Esophagus squamous epithelium (tissue), 5 donors: Measurements from ENCODE around the gene PSMD12. TPM values are rescaled to one million over a fixed set of nuclear protein-coding genes. Genes with fewer than 3 reads are reported as not detected.
"Not testable (repeated sequence)": the region's sequence is repeated elsewhere in the genome, so short reads cannot be mapped to it uniquely, and the experiment has no call there.

Source experiments
- DNase-seq: peaks from one replicate; lab custom pipeline; 2025; lab: John Stamatoyannopoulos, UW
- H3K27ac ChIP-seq, 4 donors: fragments of 200-600 bp; sonication (generic); one replicate each; pipeline ENCODE4 v1.5.1; 2016 to 2019; ENCODE audit warnings: mild to moderate bottlenecking in 1 of 4
- H3K27me3 ChIP-seq, 4 donors: fragments of 200-600 bp; sonication (generic); 1 replicate in 3 of 4; 2 replicates in 1 of 4; pipeline versions ENCODE4 v1.5.1 to v1.6.0; 2017 to 2021; ENCODE audit warnings: antibody characterized with exemption in 1 of 4
- H3K36me3 ChIP-seq, 3 donors: fragments of 200-600 bp; sonication (generic); one replicate each; pipeline ENCODE4 v1.5.1; 2016 to 2019
- H3K4me1 ChIP-seq, 3 donors: fragments of 200-600 bp; sonication (generic); one replicate each; pipeline ENCODE4 v1.5.1; 2017 to 2019
- H3K4me3 ChIP-seq, 4 donors: fragments of 200-600 bp; sonication (generic); 1 replicate in 3 of 4; 2 replicates in 1 of 4; pipeline ENCODE4 v1.5.1; 2016 to 2019; ENCODE audit warnings: mild to moderate bottlenecking in 2 of 4, moderate library complexity in 1 of 4
- H3K9me3 ChIP-seq, 3 donors: fragments of 200-600 bp; sonication (generic); one replicate each; pipeline ENCODE4 v1.5.1; 2016 to 2019
- POLR2A ChIP-seq, 4 donors: fragments of 450-650 bp; IDR thresholded peaks; one replicate each; pipeline ENCODE4 v1.6.1; 2017; ENCODE audit warnings: antibody characterized with exemption in 4 of 4, mild to moderate bottlenecking in 4 of 4, moderate library complexity in 3 of 4
- WGBS, 2 donors: methylation state at CpG; one replicate each; pipeline ENCODE4 v1.1.5; 2018; 5-methylcytosine and 5-hydroxymethylcytosine counted together
- intact Hi-C: fragments of 100-400 bp; cut with DNase I; formaldehyde crosslinking; loops from one replicate; pipeline ENCODE4 v1.15.0; 2022
- total RNA-seq, 4 donors: library from RNA; depleted of rRNA; stranded (reverse); fragments of >200 nt; gene quantifications; one replicate each; pipeline ENCODE4 v1.1.0, GENCODE V29; 2016
- TF ChIP-seq, protein P1 (sequence below), 6 experiments: fragments of 450-650 bp in 4 of 6; fragments of 200-600 bp in 2 of 6; sonication (generic) in 2 of 6; IDR thresholded peaks; one replicate each; pipeline ENCODE4 v1.5.1; 2016 to 2019; ENCODE audit warnings: antibody characterized with exemption in 6 of 6, mild to moderate bottlenecking in 4 of 6, moderate library complexity in 4 of 6
- donor health status: DM: yes; HTN: yes; CAD: no.

PSMD12 gene
- total RNA-seq, 4 donors from 2014 or later: 15.9 to 38.1 (median 25.8) TPM

DNA sequence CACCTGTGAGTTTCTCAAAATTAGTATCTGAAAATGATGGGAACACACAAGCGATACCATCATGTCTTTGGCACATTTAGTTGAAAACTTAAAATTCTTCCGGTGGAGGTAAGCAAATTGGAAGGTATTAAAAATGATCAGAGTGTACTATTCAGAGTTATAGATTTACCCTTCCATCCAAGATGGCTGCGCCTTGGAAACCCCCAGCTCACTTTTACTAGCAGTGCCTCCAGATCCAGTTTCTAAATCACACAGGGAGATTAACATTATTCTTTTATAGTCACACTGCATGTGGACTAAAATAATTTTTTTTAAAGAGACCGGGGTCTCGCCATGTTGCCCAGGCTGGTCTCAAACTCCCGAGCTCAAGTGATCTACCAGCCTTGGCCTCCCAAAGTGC is 25.7 kb upstream of the PSMD12 start:
- intact Hi-C loops: no loop called here
- TF ChIP-seq POLR2A (IDR thresholded peaks at IDR 0.05): no peak
- TF ChIP-seq, protein P1, sequence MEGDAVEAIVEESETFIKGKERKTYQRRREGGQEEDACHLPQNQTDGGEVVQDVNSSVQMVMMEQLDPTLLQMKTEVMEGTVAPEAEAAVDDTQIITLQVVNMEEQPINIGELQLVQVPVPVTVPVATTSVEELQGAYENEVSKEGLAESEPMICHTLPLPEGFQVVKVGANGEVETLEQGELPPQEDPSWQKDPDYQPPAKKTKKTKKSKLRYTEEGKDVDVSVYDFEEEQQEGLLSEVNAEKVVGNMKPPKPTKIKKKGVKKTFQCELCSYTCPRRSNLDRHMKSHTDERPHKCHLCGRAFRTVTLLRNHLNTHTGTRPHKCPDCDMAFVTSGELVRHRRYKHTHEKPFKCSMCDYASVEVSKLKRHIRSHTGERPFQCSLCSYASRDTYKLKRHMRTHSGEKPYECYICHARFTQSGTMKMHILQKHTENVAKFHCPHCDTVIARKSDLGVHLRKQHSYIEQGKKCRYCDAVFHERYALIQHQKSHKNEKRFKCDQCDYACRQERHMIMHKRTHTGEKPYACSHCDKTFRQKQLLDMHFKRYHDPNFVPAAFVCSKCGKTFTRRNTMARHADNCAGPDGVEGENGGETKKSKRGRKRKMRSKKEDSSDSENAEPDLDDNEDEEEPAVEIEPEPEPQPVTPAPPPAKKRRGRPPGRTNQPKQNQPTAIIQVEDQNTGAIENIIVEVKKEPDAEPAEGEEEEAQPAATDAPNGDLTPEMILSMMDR (IDR thresholded peaks at IDR 0.05): no peak
- H3K9me3 ChIP-seq: no peaks in the 10 kb centered on the region
- WGBS, 2 donors: 86 to 92% methylated on average over 6 of the region's 6 CpGs
- peaks cover 7 to 17% (median 16%) of the 10 kb centered on the region in 3 donors for H3K4me1 ChIP-seq
- H3K27me3 ChIP-seq: no peaks in the 10 kb centered on the region
- no peak overlapping the region for H3K4me3 ChIP-seq
- H3K36me3 ChIP-seq: no peaks in the 10 kb centered on the region
- no peak for DNase-seq
- no peak overlapping the region for H3K27ac ChIP-seq

DNA sequence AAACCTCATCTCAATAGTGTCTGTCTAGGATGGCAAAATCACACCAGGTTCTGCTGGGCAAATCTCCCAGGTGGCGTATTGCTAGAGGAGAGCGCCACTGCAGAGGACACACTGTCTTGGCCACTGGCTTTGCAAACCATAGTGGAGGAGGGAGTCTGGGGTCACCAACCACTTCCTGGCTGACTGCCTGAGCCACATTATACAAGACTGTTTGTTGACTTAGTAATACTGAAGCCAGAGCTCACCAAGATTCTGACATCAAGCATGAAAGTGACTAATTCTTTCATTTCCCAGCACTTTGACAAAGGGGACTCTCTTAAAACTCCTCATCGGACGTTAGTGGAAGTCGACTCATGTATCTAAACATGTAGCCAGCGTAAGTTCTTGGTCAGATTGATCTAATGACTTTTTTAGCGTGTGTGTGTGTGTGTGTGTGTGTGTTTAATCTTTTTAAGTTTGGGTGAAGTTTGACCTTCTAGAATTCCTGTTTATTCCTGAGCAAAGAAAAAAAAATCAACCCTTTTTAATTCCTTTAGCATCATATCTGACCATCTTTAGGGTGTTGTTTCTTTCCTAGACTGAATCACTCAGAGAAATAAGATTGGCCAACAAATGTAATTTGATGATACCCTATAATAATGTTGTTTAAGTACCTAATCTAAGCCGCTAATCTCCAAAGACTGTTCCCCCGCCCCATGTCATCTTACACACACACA is 24.4 kb upstream of the PSMD12 start:
- H3K4me1 ChIP-seq: peaks cover 7 to 17% (median 16%) of the 10 kb centered on the region in 3 donors
- H3K36me3 ChIP-seq: no peaks in the 10 kb centered on the region
- no peaks in the 10 kb centered on the region for H3K9me3 ChIP-seq
- no peak overlapping the region for H3K4me3 ChIP-seq
- no peaks in the 10 kb centered on the region for H3K27me3 ChIP-seq
- DNase-seq: no peak
- peak overlapping the region; percentile 10 to 58 (median 37) for H3K27ac ChIP-seq
- TF ChIP-seq, protein P1 (IDR thresholded peaks at IDR 0.05): no peak
- WGBS, 2 donors: 27 to 40% methylated on average over 7 to 9 of the region's 9 CpGs
- intact Hi-C loops: no loop called here

DNA sequence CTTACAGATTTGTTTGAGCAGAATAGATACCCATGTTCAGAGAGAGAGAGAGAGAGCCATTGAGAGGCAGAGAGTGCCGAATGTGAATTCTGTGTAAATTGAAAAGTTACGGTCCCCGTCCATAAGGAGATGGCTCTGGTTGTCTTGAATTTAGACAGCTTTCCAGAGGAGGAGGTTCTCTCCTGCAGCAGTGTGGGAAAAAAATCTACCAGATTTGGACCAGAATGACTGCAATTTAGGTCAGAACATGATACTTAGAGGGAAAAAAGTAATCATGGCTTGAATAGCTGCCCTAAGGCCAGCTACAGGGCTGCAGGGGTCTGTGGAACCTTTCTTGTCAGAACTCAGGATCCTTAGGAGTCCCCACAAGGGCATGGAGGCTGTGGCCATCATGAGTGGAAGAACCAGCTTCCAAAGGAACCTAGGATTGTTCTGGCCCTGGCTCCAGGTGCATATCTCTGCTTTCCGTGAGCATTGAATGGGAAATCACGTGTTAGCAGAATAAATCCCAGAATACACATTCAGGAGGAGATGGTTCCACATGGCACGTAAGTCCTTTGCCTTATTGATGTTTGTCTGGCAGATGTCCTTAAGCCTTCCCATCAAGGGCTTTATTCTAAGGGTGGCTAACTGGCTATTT is 23.7 kb upstream of the PSMD12 start:
- no peaks in the 10 kb centered on the region for H3K36me3 ChIP-seq
- H3K27ac ChIP-seq: peak overlapping the region; percentile 10 to 58 (median 37)
- no peaks in the 10 kb centered on the region for H3K9me3 ChIP-seq
- no peak overlapping the region for H3K4me3 ChIP-seq
- intact Hi-C loops: no loop called here
- no peaks in the 10 kb centered on the region for H3K27me3 ChIP-seq
- TF ChIP-seq, protein P1 (IDR thresholded peaks at IDR 0.05): no peak
- TF ChIP-seq POLR2A (IDR thresholded peaks at IDR 0.05): no peak
- peaks cover 7 to 17% (median 16%) of the 10 kb centered on the region in 3 donors for H3K4me1 ChIP-seq
- DNase-seq: no peak
- WGBS, 2 donors: 62 to 72% methylated on average over 6 of the region's 6 CpGs

DNA sequence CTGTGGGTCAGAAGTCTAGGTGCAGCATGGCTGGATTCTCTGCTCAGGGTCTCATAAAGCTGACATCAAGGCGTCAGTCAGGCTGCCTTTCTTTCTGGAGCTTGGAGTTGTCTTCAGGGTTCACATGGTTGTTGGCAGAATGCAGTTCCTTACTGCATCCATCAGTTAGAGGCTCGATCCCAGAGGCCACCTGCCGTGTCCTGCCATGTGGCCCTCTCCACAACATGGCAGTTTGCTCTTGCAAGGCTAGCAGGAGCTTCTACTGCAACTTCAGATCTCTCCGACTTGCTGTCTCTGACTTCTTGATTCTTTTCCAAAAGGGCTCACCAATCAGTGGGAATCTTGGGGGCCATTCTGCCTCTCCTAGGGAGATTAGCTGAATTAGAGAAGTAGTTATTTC is 22.6 kb upstream of the PSMD12 start:
- 87 to 92% methylated on average over 3 to 4 of the region's 4 CpGs for WGBS, 2 donors
- Histone ChIP-seq H3K9me3 (no peaks in the 10 kb centered on the region), H3K4me1 (peaks cover 7 to 17% (median 16%) of the 10 kb centered on the region in 3 donors), H3K27me3 (no peaks in the 10 kb centered on the region), H3K27ac (peak overlapping the region in 1 of 4 donors; percentile 46), H3K36me3 (no peaks in the 10 kb centered on the region), H3K4me3 (no peak overlapping the region)
- intact Hi-C loops: no loop called here
- no peak for DNase-seq
- no peak for TF ChIP-seq POLR2A (IDR thresholded peaks at IDR 0.05)

DNA sequence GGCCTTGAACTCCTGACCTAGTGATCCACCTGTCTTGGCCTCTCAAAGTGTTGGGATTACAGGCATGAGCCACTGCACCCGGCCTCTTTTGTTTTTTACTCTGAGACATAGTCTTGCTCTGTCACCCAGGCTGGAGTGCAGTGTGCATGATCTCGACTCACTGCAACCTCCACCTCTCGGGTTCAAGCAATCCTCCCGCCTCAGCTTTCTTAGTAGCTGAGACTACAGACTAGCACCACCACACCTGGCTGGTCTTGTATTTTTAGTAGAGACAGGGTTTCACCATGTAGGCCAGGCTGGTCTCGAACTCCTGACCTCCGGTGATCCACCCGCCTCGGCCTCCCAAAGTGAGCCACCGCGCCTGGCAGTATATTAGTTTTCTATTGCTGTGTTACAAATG is 22.2 kb upstream of the PSMD12 start:
- H3K27me3 ChIP-seq, H3K36me3 ChIP-seq, DNase-seq, H3K4me3 ChIP-seq, H3K9me3 ChIP-seq, intact Hi-C loops: not testable (repeated sequence)
- H3K4me1 ChIP-seq: peaks cover 7 to 17% (median 16%) of the 10 kb centered on the region in 3 donors
- H3K27ac ChIP-seq: peak overlapping the region in 1 of 4 donors; percentile 46
- 91 to 94% methylated on average over 8 to 9 of the region's 10 CpGs for WGBS, 2 donors

DNA sequence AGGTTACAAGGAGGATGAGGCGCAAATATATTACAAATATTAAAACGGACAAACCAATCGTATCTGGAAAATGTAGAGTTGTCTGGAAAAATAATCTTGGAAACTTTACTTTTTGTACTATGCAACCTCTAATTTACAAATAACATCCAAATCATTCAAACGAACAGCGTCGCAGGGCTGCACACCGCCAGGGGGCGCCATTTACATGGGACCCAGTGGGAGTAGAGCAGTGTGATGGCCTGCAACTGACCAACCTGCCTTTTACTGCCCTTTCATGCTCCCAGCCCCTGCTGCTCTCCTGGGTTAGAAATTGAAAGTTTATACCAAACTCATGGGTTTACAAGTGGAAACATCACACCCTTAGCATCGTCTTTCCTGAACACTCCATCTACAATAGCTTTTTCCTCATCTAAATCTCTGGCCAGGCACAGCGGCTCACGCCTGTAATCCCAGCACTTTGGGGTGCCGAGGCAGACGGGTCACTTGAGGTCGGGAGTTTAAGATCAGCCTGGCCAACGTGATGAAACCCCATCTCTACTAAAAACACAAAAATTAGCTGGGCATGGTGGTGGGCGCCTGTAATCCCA is 20.7 kb upstream of the PSMD12 start:
- no peak for DNase-seq
- Histone ChIP-seq H3K36me3 (no peaks in the 10 kb centered on the region), H3K4me3 (no peak overlapping the region), H3K4me1 (peaks cover 7 to 17% (median 16%) of the 10 kb centered on the region in 3 donors), H3K9me3 (no peaks in the 10 kb centered on the region), H3K27ac (no peak overlapping the region), H3K27me3 (no peaks in the 10 kb centered on the region)
- intact Hi-C loops: no loop called here
- 63 to 67% methylated on average over 10 to 16 of the region's 16 CpGs for WGBS, 2 donors
- TF ChIP-seq POLR2A (IDR thresholded peaks at IDR 0.05): no peak
- TF ChIP-seq, protein P1 (IDR thresholded peaks at IDR 0.05): peak; percentile 15 to 76 (median 62)
